Inflammatory macrophage treated with lipopolysaccharide for 4 hours (primary cell): ENCODE data around the gene LRCH1.

Experiments
- DNase-seq: peaks from one replicate; pipeline ENCODE4 v3.0.0-alpha.2; 2020

The LRCH1 gene

DNA sequence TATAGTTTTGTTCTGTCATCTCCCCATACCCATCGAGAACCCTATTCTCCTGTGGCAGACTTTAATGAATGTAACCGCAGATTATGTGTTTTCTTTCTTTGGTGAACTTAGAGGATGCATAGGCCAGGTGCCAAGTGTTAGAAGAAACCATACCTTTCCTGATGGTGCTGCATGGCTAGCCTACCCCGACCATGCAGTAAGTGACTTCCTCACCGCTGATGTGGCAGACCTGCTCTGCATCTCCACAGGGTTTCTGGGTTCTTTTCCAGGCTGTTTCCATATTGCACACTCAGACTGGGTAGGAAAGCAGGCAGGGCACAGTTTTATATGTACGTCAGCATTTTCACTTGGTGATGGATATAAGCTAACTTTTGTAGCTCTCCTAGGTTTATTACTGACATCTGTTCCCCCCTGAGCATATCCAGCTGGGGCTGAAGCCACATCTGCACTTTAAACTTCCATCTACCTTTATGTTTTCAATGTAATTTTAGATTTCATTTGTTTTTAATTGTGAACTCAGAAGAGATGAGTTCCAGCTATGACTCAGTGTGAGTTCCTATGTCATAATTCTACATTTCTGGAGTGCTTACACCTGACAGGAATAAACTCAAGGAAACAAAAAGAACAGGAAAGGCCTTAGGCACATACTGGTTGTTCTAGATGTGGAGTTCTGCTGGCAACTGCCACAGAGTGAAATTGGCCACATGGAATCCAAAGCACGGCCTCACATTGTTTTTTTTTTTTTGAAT lies 42.3 kb downstream of the LRCH1 start:
- DNase-seq = no peak

GRCh38 chr13:46595885-46596275 lies 42.9 kb downstream of the LRCH1 start:
- peak; percentile 67 for DNase-seq

DNA sequence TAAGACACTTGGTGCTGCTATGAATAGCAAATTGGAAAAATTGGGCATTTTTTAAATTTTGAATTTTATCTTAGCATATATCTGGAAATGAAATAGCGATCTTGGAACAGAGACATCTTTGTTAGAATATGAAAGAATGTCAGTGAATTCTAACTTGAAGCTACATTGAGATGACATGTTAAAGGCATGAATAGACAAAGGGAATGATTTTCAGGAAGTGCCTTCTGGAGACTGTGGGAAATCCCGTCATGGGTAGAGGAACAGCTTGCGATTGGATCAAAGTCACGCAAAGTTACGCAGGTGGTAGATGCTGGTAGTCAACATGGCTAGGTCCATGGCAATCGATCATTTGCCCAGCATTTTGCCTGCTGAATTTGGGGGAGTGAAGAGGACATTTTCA lies 43.5 kb downstream of the LRCH1 start:
- DNase-seq = peak; percentile 60

DNA sequence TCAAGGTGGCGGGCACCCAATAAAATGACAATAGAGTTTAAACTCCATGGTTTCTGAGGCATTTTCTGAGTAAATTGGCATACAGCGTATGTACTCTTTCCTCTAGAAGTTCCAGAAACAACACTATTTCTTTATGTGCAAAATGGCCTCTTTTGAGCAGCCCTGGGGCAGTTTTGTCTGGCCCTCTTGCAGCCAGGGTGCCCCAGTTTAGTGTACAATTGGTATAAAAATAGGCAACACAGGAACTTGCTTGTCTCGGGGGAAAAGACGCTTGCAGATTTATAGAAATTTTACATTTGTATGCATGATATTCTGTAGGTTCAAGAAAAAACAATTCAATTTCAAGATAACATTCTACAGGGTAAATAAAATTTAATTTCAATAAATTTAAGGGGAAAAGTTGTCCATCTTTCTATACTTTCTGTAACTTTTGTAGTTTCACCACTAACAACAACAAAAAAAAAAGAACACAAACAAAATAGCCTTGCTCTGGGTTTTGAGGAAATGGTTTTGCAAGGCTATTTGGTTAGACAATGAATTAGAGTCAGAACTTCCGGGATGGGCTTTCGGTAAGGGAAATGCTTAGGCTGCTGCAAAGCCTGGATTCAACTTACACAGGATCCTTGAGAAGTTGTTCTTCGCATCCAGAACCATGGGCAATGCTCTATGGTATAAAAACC lies 45.3 kb downstream of the LRCH1 start:
- DNase-seq = peak; percentile 80

DNA sequence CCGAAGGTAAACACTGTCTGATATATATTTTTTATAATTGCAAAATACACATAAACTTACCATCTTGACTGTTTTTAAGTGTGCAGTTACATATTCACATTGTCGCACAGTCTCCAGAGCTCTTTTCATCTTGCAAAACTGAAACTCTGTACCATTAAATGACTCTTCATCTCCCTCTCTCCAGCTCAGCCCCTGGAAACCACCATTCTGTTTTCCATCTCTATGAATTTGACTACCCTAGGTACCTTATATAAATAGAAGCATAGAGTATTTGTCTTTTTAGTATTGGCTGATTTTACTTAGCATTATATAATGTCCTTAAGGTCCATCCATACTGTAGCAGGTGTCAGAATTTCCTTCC lies 45.8 kb downstream of the LRCH1 start:
- DNase-seq = no peak

DNA sequence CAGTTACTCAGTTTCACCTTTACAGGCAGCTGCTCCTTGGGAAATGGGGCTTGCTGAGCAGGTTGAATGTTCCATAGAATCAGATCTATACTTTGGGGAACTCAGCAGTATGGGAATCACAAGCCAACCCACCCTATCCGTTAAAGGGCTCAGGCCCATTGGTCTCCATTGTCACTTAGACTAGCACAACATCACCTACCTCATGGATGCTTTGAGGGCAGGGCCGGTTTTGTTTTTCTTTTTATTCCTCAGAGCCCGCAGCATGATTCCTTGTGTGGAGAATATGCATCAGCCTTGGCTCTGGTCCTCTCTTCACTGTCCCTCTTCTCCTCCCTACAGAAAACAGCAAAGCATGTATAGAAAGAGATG lies 48.0 kb downstream of the LRCH1 start:
- DNase-seq = no peak

GRCh38 chr13:46602531-46602930 lies 49.6 kb downstream of the LRCH1 start:
- no peak for DNase-seq

GRCh38 chr13:46603165-46603603 lies 50.2 kb downstream of the LRCH1 start:
- DNase-seq = peak; percentile 22

DNA sequence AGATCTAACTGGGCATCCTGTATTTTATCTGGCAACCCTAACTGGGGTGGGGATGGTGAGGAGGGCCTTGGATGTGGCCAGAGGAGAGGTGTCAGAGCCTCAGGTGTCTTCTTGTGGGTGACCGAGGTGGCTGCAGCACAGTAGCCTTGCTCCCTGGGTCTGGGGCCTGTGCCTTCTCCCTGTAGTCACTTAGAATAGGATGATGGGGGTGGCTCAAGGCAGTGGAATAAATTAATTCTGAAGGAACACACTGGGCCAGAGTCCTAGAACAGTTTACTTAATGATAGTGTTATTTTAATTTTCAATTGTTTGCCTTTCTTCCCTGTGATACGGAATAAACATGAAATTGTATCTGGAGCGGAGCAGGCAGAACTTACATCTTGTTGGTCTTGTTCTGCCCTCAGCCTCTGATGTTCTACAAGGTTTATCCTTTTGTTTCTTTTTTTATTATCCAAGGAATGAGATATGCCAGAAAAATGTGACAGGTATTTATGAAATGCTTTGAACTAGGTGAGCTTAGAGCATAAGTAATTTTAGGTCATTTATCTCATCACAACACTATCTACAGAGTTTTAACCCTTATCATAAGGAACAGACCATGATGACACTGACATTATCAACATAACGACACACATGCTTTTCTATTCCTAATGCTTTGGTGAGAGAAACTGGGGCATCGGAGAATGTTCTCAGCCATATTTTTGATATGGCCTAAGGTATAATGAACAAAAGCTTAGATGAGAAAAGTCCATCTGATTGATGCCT lies 51.4 kb downstream of the LRCH1 start:
- no peak for DNase-seq

- peak; percentile 52 for DNase-seq
These were observed 52.3 kb downstream of the LRCH1 start for GRCh38 chr13:46605076-46605824.

- DNase-seq = peak; percentile 94
These were observed 53.0 kb downstream of the LRCH1 start for GRCh38 chr13:46605825-46606554.

GRCh38 chr13:46606970-46607369 lies 54.0 kb downstream of the LRCH1 start:
- no peak for DNase-seq

DNA sequence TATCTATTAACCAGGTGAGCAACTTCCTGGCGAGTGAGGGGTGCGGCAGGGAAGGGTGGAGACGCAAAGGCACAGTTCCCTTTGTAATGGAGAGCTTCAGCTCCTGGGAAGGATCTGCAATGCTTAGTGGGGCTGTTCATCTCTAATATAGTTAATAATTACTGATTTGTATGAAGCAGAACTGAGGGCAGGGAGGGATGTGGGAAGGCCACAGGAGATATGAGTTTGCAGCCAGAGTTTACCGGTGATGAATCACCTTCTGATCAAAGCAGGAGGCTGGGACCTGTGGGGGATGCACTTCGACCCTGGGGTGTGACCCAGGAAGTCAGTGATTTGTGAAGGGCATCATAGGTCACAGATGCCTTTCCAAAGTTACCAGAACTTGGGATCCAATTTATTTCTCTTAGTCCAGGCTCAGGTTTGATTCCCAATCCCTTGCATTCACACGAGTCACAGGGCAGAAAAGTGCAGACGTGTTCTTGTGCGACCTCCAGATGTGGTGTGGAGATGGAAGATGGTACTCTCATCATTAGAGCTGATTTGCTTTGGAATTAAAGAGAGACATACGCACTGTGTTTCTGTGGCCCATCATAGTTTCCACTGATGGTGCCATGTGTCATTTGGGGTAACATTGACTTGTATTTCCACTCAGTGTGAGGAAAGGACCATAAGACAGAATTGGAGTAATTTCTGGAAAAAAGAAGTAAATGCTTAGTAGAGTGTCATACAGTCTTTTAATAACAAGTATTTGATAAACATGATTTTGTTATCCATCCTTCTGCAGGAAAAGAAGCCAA lies 55.0 kb downstream of the LRCH1 start:
- DNase-seq = no peak

GRCh38 chr13:46609052-46609451 lies 56.1 kb downstream of the LRCH1 start:
- no peak for DNase-seq

DNA sequence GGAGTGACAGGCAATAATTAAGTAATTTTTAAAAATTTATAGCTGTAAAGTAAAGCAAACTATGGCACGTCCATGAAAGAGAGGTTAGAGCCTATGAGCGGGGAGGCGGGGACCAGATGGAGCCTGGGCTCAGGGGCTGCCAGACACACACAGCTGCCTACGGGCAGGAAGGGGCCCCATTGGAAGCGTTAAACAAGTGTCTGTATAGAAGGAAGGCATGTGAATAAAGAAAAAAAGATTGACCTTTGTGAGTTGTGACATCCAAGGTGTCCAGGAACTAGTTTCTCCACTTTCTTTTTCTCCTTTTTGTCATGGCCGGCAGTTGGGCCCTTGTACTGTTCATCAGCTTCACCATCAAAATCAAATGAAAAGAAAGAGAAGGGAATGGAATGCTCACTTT lies 56.8 kb downstream of the LRCH1 start:
- no peak for DNase-seq

DNA sequence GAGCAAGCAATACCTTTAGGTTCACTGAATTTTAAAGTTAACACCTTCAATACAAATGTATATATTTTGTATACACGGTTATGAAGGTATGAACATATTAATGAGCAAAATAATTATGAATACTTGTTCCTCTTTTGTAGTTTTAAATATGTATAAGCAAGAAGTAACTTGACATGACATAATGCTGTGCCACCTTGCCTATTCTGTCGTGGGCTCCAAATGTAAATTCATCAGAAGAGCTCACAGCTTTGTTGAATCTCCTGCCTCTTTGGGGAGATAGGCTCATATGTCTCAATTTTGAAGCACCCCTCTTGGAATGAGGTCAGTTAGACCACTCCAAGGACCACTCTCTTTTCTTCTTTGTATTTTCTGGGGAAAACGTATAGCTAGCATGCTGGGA lies 59.3 kb downstream of the LRCH1 start:
- no peak for DNase-seq

- DNase-seq = no peak
These were observed 60.6 kb downstream of the LRCH1 start for GRCh38 chr13:46613409-46614049.

DNA sequence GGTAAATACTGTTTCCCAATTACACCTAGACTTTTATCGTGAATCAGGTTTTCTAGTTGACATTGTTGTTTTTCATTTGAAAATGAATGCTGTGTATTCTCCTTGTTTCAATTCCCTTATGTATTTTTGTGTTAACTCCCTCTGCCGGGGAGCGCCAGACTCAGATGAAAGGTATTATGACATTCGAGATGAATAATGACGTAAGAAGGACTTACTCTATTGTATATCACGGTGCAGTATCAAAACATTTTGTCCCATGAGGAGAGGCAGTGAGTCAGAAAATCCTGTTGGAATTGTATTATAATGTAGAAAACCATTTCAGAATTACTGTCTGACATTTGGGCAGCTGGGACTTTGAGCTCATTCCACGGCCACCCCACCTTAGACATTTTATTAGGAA lies 61.6 kb downstream of the LRCH1 start:
- peak; percentile 67 for DNase-seq

GRCh38 chr13:46615888-46616531 lies 63.0 kb downstream of the LRCH1 start:
- DNase-seq = no peak

GRCh38 chr13:46617229-46617721 lies 64.3 kb downstream of the LRCH1 start:
- no peak for DNase-seq
